CD4-positive, alpha-beta T cell treated with Interleukin-17A for 4 hours (primary cell): Measurements from ENCODE around the gene CAPN12.

Experiments used
- DNase-seq: peaks from one replicate; pipeline ENCODE4 v3.0.0-alpha.2; 2020; ENCODE audit warnings: mixed read lengths

Gene CAPN12

DNA sequence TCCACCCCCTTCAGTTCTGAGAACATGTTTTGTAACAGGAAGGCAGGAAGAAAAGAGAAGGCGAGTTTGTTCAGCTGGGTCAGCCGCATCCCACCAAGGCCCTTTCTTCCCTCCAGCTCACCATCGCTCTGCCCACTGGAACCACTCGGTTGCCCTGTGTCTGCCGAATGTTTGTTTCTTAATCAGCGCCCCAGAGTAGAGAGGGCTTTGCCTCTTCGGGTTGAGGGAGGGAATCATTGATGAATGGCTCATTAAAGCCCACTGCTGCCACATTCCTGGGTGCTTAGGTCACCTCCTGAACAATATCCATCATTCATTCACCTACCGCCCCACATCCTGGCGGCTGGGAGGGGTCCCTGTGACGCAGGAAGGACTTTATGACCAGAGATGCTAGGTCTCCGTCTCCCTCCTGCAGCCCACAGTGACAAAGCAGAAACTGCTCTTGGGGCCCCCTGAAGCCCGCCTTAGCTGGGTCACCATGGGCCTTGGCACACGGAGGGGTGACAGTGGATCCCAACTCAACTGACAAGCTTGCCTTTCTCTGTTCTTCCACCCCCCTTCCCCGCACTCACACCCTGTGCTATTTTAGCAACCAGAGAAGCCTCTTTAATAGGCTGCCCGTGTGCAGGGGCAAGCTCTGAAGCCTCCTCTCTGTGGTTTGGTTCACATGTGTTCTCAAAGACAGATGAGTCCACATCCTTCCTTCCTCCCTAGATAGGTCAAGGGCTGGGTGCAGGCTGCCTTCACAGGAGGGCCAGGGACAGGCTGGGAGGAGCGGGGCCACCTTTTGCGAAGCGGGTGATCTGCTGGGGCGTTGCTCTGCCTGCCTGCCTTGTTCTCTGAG lies 50.7 kb downstream of the CAPN12 start:
- peak; percentile 55 for DNase-seq

GRCh38 chr19:38692458-38693379 lies 51.6 kb downstream of the CAPN12 start:
- no peak for DNase-seq

- DNase-seq: no peak
These were observed 52.3 kb downstream of the CAPN12 start for GRCh38 chr19:38691938-38692457.

DNA sequence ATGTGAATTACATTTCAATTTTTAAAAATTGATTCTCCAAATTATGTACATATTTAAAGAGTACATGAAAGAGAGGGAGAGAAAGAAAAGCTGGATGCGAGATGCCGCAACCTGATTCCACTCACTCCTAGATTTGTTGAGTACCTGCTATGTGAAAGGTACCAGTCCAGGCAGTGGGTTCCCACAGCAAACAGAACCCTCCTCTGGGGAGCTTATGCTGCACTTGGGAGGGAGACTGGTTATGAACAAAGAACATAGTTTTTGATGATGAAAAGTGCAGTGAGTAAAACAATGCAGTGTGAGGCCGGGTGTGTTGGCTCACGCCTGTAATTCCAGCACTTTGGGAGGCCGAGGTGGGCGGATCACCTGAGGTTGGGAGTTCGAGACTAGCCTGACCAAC lies 53.4 kb downstream of the CAPN12 start:
- no peak for DNase-seq

DNA sequence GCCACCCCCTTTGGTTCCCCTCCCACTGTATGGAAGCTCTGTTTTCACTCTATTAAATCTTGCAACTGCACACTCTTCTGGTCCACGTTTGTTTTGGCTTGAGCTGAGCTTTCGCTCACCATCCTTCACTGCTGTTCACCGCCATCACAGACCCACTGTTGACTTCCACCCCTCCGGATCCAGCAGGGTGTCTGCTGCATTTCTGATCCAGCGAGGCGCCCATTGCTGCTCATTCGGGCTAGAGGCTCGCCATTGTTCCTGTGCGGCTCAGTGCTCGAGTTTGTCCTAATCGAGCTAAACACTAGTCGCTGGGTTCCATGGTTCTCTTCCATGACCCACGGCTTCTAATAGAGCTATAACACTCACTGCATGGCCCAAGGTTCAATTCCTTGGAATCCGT lies 54.1 kb downstream of the CAPN12 start:
- no peak for DNase-seq

DNA sequence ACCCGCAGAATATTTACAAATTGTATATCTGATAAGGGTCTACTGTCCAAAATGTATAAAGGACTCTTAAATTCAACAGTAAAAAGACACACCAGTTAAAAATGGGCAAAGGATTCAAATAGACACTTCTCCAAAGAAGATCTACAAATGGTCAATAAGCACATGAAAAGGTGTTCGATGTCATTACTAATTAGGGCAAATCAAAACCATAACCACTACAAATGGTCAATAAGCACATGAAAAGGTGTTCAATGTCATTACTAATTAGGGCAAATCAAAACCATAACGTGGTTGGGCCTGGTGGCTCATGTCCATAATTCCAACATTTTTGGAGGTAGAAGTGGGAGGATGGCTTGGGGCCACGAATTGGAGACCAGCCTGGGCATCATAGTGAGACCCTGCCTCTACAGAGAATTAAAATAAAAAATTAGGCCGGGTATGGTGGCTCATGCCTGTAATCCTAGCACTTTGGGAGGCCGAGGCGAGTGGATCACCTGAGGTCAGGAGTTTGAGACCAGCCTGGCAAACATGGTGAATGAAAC lies 56.4 kb downstream of the CAPN12 start:
- DNase-seq: no peak

GRCh38 chr19:38686530-38686888 lies 57.8 kb downstream of the CAPN12 start:
- peak; percentile 49 for DNase-seq

DNA sequence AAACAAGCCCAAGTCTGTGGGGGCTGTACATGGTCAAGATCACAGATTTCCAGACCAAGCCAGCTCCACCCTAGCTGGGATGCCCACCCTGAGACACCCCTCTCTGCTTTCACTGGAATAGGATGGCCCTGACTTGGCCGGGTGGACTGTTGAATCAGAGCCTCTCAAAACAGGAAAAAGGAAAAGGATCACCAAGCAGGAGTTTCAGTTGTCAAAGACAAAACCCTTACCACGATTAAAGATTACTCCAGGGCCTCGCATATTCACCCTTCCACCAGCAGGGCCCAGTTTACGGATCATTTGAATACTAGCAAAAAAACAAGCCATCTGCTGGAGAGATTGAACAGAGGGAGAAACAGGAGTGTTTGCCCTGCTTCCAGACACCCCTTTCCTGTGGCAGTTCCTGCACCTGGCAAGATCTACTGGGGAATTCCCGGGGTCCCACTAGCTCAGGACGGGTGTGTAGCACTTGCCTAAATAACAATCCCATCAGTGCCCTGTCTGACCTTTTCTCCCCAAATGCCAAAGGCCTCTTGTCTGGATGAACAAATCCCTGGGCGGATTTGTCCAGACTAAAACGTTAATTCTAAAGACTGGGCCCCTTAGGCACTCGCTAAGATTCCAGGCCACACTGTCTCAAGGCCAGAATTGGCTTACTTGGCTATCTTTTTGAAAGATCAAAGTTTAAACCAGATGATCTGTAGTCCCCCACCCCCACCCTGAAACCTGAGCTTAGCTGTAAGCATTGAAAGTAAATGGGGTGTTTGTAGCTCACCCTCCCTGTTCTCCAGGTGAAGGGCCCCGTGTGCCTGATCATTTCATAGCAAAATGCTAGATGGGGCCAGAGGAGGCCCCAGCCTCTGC lies 58.4 kb downstream of the CAPN12 start:
- DNase-seq: no peak

GRCh38 chr19:38684862-38685665 lies 59.2 kb downstream of the CAPN12 start:
- no peak for DNase-seq

- peak; percentile 18 for DNase-seq
These were observed 60.0 kb downstream of the CAPN12 start for GRCh38 chr19:38684078-38684861.

DNA sequence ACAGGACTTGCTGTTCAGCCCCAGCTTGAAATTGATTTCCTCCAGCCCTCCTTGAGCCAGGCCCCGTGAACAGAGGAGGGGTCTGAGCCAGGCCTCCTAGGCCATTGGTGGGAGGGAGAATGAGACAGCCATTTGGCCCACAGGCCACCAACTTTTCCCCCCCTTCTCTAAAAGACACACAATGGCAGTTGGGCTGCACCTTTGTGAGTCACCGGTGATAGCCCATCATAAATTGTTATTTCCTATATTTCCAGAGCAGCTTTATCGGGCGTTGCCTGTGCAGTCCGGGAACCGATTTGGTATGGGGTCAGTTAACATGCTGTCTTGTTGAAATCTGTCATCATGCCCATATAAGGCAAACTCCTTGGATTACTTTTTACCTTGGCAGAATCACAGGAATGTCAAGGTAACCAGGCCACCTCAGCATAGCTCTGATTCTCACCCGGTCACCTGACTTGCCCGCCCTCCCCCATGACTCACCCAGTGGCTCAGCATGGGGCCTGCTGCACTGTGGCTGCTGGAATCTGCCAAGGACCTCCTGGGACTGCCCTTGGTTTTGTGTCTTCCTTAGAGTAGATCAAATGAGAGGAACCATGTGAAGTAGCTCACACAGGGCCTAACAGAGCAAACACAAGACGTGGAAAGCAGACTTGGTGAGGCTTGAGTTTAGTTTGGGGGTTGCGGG lies 60.7 kb downstream of the CAPN12 start:
- peak; percentile 71 for DNase-seq

GRCh38 chr19:38682872-38683392 lies 61.3 kb downstream of the CAPN12 start:
- no peak for DNase-seq

GRCh38 chr19:38682195-38682867 lies 61.9 kb downstream of the CAPN12 start:
- DNase-seq: no peak
